ENCODE results near the gene SCNM1.

DNA sequence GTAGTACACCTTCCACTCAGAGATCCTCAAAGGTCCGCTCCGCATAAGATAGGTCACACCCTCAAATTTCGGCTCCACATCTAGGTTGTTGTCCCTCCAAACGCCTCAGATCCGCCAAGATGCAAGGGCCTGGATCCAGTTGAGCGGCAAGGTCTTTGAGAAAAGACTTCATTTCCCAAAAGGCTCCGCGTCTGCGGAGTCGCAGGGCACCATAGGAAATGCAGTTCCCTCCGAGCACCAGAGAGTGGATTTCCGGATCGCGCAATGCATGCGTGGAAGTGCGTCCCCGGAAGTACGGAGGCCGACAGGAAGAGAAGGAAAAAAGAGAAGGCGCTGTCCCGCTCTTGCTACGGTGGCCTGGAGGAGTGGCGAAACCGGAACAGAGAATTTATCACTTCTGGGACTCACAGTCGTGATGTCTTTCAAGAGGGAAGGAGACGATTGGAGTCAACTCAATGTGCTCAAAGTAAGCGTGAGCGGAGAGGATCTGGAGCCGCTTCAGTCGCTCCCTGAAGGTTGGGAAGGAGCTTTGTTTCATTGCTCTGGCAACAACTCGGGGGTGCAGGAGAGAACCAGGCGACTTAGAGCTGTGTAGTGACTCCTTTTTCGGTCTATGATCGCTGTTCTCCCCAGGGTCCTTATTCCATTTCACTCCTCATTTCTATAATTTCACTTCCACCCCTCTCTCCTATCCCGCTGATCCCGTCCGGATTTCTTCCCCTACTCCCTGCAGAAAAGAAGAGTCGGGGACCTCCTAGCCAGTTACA lies at the start of gene SCNM1, which contains the start of gene LYSMD1:
- TF ChIP-seq, protein P1, sequence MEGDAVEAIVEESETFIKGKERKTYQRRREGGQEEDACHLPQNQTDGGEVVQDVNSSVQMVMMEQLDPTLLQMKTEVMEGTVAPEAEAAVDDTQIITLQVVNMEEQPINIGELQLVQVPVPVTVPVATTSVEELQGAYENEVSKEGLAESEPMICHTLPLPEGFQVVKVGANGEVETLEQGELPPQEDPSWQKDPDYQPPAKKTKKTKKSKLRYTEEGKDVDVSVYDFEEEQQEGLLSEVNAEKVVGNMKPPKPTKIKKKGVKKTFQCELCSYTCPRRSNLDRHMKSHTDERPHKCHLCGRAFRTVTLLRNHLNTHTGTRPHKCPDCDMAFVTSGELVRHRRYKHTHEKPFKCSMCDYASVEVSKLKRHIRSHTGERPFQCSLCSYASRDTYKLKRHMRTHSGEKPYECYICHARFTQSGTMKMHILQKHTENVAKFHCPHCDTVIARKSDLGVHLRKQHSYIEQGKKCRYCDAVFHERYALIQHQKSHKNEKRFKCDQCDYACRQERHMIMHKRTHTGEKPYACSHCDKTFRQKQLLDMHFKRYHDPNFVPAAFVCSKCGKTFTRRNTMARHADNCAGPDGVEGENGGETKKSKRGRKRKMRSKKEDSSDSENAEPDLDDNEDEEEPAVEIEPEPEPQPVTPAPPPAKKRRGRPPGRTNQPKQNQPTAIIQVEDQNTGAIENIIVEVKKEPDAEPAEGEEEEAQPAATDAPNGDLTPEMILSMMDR (tag by site-specific recombination; IDR thresholded peaks at IDR 0.05) = no peak; the same call in 1 of the 2 replicates
- TF ChIP-seq ZNF776 (tag by site-specific recombination; IDR thresholded peaks at IDR 0.05; ENCODE audit: borderline replicate concordance) = no peak
- no peak for TF ChIP-seq ZNF133 (tag by site-specific recombination; IDR thresholded peaks at IDR 0.05)
- TF ChIP-seq ZNF274 (IDR thresholded peaks at IDR 0.05; ENCODE audit: low read length) = no peak
- TF ChIP-seq ZNF274 (tag by site-specific recombination; IDR thresholded peaks at IDR 0.05; ENCODE audit: borderline replicate concordance) = no peak
- no peak; the same call in 1 of the 2 replicates for TF ChIP-seq ZBTB20 (tag by site-specific recombination; IDR thresholded peaks at IDR 0.05)

Data from HEK293 (cell line).